CD14-positive monocyte (primary cell): ENCODE measurements around the gene PWP2. TPM values are rescaled to one million over a fixed set of nuclear protein-coding genes. Genes with fewer than 3 reads are reported as not detected.
"Not testable (repeated sequence)": the region's sequence is repeated elsewhere in the genome, so short reads cannot be mapped to it uniquely, and the experiment has no call there.

Source experiments
- DNase-seq, 3 donors: peaks; one replicate each; pipeline ENCODE4 v3.0.0-alpha.2; 2011 to 2022
- H2AFZ ChIP-seq: 2 replicates; pipeline ENCODE4 v1.6.0; 2012; ENCODE audit warnings: mild to moderate bottlenecking, low read depth, low read length, inconsistent platforms; ENCODE audit not compliant: insufficient read depth, poor library complexity, severe bottlenecking
- H3K27ac ChIP-seq, 2 donors: 1 replicate in 1 of 2; 2 replicates in 1 of 2; pipeline ENCODE4 v1.5.1; 2012 to 2013; ENCODE audit warnings: low read length in 2 of 2, control low read depth in 1 of 2, inconsistent platforms in 1 of 2, low read depth in 1 of 2, mild to moderate bottlenecking in 1 of 2
- H3K27me3 ChIP-seq, 2 donors: one replicate each; pipeline versions ENCODE4 v1.6.0 to v1.6.1; 2011 to 2013; ENCODE audit warnings: low read length in 2 of 2; ENCODE audit not compliant: control insufficient read depth in 2 of 2, insufficient read depth in 2 of 2
- H3K36me3 ChIP-seq, 2 donors: replicated peaks in 1 of 2; 1 replicate in 1 of 2; 2 replicates in 1 of 2; pipeline versions ENCODE4 v1.5.1 to v1.6.1; 2012 to 2013; ENCODE audit warnings: low read length in 2 of 2, control low read depth in 1 of 2, inconsistent platforms in 1 of 2, mild to moderate bottlenecking in 1 of 2; ENCODE audit not compliant: insufficient read depth in 2 of 2, control insufficient read depth in 1 of 2
- H3K4me1 ChIP-seq, 2 donors: 1 replicate in 1 of 2; 2 replicates in 1 of 2; pipeline versions ENCODE4 v1.5.1 to v1.6.1; 2012 to 2013; ENCODE audit warnings: low read length in 2 of 2, control low read depth in 1 of 2, inconsistent platforms in 1 of 2, mild to moderate bottlenecking in 1 of 2, moderate library complexity in 1 of 2; ENCODE audit not compliant: insufficient read depth in 2 of 2, control insufficient read depth in 1 of 2
- H3K4me2 ChIP-seq: replicated peaks from 2 replicates; pipeline ENCODE3; 2012; ENCODE audit warnings: low read length, moderate library complexity, mild to moderate bottlenecking; ENCODE audit not compliant: poor library complexity, severe bottlenecking; ENCODE audit errors: extremely low read depth
- H3K4me3 ChIP-seq, 3 experiments: fragments of 200-600 bp in 1 of 3; sonication (generic) in 1 of 3; replicated peaks in 1 of 3; 1 replicate in 2 of 3; 2 replicates in 1 of 3; pipeline ENCODE4 v1.5.1; 2011 to 2013; ENCODE audit warnings: low read length in 3 of 3, mild to moderate bottlenecking in 3 of 3, control low read depth in 2 of 3, low read depth in 2 of 3, inconsistent platforms in 1 of 3, moderate library complexity in 1 of 3
- H3K79me2 ChIP-seq: 2 replicates; pipeline ENCODE4 v1.6.0; 2012; ENCODE audit warnings: mild to moderate bottlenecking, control low read depth, inconsistent platforms, low read length, moderate library complexity; ENCODE audit not compliant: insufficient read depth
- H3K9ac ChIP-seq: 2 replicates; pipeline ENCODE4 v1.6.0; 2017; ENCODE audit warnings: low read length, mild to moderate bottlenecking; ENCODE audit not compliant: insufficient read depth, poor library complexity, severe bottlenecking
- H3K9me3 ChIP-seq, 2 donors: replicated peaks in 1 of 2; 1 replicate in 1 of 2; 2 replicates in 1 of 2; pipeline versions ENCODE4 v1.5.1 to v1.6.1; 2012 to 2013; ENCODE audit warnings: low read length in 2 of 2, control low read depth in 1 of 2; ENCODE audit not compliant: control insufficient read depth in 1 of 2, insufficient read depth in 1 of 2
- H4K20me1 ChIP-seq: 2 replicates; pipeline ENCODE4 v1.6.0; 2012; ENCODE audit warnings: mild to moderate bottlenecking, low read length, control low read depth, moderate library complexity; ENCODE audit not compliant: insufficient read depth
- H3K27ac Mint-ChIP-seq, 7 donors: one replicate each; pipeline ENCODE4 v1.8.0; 2020; ENCODE audit warnings: mild to moderate bottlenecking in 7 of 7, mixed read lengths in 7 of 7, moderate library complexity in 6 of 7, inconsistent platforms in 2 of 7
- H3K27me3 Mint-ChIP-seq, 3 donors: one replicate each; pipeline ENCODE4 v1.8.0; 2021 to 2022; ENCODE audit warnings: low read depth in 3 of 3, mild to moderate bottlenecking in 3 of 3, mixed read lengths in 3 of 3, moderate library complexity in 3 of 3, inconsistent platforms in 1 of 3
- H3K36me3 Mint-ChIP-seq, 2 donors: one replicate each; pipeline ENCODE4 v1.8.0; 2020; ENCODE audit warnings: mixed read lengths in 2 of 2, inconsistent platforms in 1 of 2, mild to moderate bottlenecking in 1 of 2
- H3K4me1 Mint-ChIP-seq: one replicate; pipeline ENCODE4 v1.8.0; 2020; ENCODE audit warnings: mild to moderate bottlenecking, mixed read lengths
- H3K4me3 Mint-ChIP-seq, 2 donors: one replicate each; pipeline ENCODE4 v1.8.0; 2020; ENCODE audit warnings: mild to moderate bottlenecking in 2 of 2, mixed read lengths in 2 of 2, moderate library complexity in 1 of 2
- H3K9me3 Mint-ChIP-seq, 7 donors: one replicate each; pipeline ENCODE4 v1.8.0; 2020 to 2022; ENCODE audit warnings: mixed read lengths in 7 of 7, mild to moderate bottlenecking in 6 of 7, moderate library complexity in 6 of 7, inconsistent platforms in 2 of 7
- WGBS: methylation state at CpG from one replicate; pipeline ENCODE4 v1.1.5; 2013; ENCODE audit warnings: missing lambda C conversion rate; ENCODE audit not compliant: insufficient coverage; 5-methylcytosine and 5-hydroxymethylcytosine counted together
- intact Hi-C, 2 donors: fragments of 100-400 bp; cut with micrococcal nuclease; formaldehyde crosslinking; loops; one replicate each; pipeline versions ENCODE4 v1.15.0 to v1.15.1; 2023
- polyA plus RNA-seq, 3 donors: library from polyadenylated mRNA; depleted of rRNA in 1 of 3; unstranded in 2 of 3; stranded (reverse) in 1 of 3; fragments of 300-500 nt in 2 of 3; fragments of >200 nt in 1 of 3; fragmentation: Illumina TruSeq in 2 of 3; gene quantifications; 1 replicate in 2 of 3; 2 replicates in 1 of 3; pipeline ENCODE4 v1.2.3, GENCODE V29; 2012 to 2021

Gene PWP2
- polyA plus RNA-seq, 3 donors, result 2.1 to 4.4 (median 4.4) TPM

DNA sequence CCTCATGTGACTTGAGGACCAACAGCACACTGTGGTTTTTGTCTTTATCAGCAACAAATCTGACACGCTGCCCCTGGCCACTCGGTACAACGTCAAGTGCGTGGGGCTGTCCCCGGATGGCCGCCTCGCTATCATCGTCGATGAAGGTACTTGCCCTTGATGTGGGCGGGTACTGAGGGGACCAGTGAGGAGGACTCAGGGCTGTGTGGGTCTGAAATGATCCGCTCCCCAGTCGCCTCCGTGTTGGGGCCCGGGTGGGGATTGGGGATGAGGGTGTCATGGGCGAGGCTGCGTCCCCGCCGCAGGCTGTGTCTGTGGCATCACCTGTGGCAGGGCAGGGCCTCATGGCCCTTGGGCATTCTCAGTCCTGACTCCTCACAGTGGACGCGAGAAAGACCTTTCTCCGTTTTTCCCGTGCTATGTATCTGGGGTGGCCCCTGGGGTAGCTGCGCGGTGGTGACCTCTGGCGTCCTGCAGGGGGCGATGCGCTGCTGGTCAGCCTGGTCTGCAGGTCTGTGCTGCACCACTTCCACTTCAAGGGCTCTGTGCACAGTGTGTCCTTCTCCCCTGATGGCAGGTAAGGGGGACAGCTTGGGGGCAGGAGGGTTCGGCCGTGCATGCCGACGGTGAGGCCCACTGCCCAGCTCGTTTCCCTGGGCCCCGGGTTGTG, 6.6 kb downstream of the PWP2 start:
- H3K4me1 Mint-ChIP-seq, H3K79me2 ChIP-seq, H3K36me3 Mint-ChIP-seq, H3K27ac Mint-ChIP-seq, DNase-seq, H3K4me1 ChIP-seq, H3K36me3 ChIP-seq, H3K9me3 ChIP-seq, H3K27me3 Mint-ChIP-seq, H3K4me2 ChIP-seq, H3K9me3 Mint-ChIP-seq, H3K9ac ChIP-seq, H3K4me3 ChIP-seq, H2AFZ ChIP-seq, H4K20me1 ChIP-seq, H3K4me3 Mint-ChIP-seq, H3K27ac ChIP-seq, intact Hi-C loops, H3K27me3 ChIP-seq: not testable (repeated sequence)
- no CpG with 5 or more reads among the region's 33 CpGs for WGBS

DNA sequence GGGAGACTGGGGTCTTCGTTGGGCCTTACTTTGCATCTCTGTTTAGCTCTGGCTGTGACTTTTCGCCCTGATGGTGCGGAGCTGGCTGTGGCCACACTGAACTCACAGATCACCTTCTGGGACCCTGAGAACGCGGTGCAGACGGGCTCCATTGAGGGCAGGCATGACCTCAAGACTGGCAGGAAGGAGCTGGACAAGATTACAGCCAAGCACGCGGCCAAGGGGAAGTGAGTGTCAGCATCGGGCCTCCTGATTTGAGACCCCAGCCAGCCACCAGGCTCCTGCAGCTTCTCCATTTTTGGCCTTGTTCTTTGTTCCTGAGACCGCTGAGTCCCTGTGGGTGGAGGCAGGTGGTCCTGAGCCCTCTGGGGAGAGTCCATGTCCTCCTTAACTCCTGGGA, 14.9 kb downstream of the PWP2 start:
- H3K9me3 ChIP-seq, H2AFZ ChIP-seq, H4K20me1 ChIP-seq, H3K4me3 ChIP-seq, H3K4me1 ChIP-seq, H3K27ac ChIP-seq, H3K27me3 ChIP-seq, H3K27ac Mint-ChIP-seq, intact Hi-C loops, H3K36me3 ChIP-seq, H3K36me3 Mint-ChIP-seq, H3K4me1 Mint-ChIP-seq, H3K9ac ChIP-seq, H3K79me2 ChIP-seq, DNase-seq, H3K4me2 ChIP-seq, H3K27me3 Mint-ChIP-seq, H3K4me3 Mint-ChIP-seq, H3K9me3 Mint-ChIP-seq: not testable (repeated sequence)
- no CpG with 5 or more reads among the region's 10 CpGs for WGBS

DNA sequence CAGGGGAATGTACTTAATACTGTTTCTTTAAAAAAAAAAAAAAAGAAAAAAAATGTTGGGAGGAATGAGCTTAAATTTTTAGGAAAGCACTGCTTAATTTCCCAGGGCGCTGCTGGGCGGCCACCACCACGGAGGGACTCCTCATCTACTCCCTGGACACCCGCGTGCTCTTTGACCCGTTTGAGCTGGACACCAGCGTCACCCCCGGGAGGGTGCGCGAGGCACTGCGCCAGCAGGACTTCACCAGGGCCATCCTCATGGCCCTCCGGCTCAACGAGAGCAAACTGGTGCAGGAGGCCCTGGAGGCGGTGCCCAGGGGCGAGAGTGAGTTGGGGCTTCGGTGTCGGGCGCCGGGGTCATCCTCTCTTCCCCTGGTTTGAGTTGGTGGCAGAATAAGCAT, 20.6 kb downstream of the PWP2 start:
- H3K4me1 ChIP-seq, H3K27me3 Mint-ChIP-seq, intact Hi-C loops, DNase-seq, H3K4me3 ChIP-seq, H3K4me2 ChIP-seq, H3K36me3 Mint-ChIP-seq, H3K27ac Mint-ChIP-seq, H3K4me1 Mint-ChIP-seq, H3K36me3 ChIP-seq, H3K27me3 ChIP-seq, H3K79me2 ChIP-seq, H3K27ac ChIP-seq, H3K9ac ChIP-seq, H3K4me3 Mint-ChIP-seq, H3K9me3 Mint-ChIP-seq, H3K9me3 ChIP-seq, H4K20me1 ChIP-seq, H2AFZ ChIP-seq: not testable (repeated sequence)
- no CpG with 5 or more reads among the region's 19 CpGs for WGBS

DNA sequence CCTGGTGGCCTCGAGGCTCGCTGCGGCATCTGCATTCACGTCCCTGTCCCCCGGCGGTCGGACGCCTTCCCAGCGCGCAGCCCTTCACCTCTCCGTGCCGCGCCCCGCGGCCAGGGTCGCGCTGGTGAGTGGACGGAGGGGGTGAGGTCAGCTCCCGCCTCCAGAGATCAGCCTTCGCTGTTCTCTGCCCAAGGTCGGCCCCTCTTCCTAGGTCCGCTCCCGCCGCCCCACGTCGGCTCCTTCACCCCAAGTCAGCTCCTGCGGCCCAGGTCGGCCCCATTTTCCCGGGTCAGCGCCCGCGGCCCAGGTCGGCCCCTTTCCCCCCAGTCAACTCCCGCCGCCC, 26.5 kb downstream of the PWP2 start:
- H3K4me2 ChIP-seq, H3K9ac ChIP-seq, H3K36me3 Mint-ChIP-seq, H3K9me3 ChIP-seq, H3K27ac ChIP-seq, H3K79me2 ChIP-seq, H3K9me3 Mint-ChIP-seq, H3K4me1 ChIP-seq, H3K27ac Mint-ChIP-seq, H3K27me3 Mint-ChIP-seq, H3K36me3 ChIP-seq, H2AFZ ChIP-seq, H3K27me3 ChIP-seq, H4K20me1 ChIP-seq, H3K4me1 Mint-ChIP-seq, DNase-seq, intact Hi-C loops, H3K4me3 Mint-ChIP-seq: not testable (repeated sequence)
- H3K4me3 ChIP-seq, result peak overlapping the region in 1 of 3 experiments; percentile 29
- no CpG with 5 or more reads among the region's 35 CpGs for WGBS
